Measurements from ENCODE around the gene PPP4R3A. TPM values are rescaled to one million over a fixed set of nuclear protein-coding genes. Genes with fewer than 3 reads are reported as not detected.

PPP4R3A gene
- 119 and 120 TPM in 2 replicates for total RNA-seq
- long read RNA-seq, full-length matches to known transcripts: 7 of 38 reads
- long read RNA-seq, partial matches to known transcripts: 16 of 38 reads
- long read RNA-seq, other reads (novel, unspliced or antisense): 15 of 38 reads

GRCh38 chr14:91510171-91511042, at the start of gene PPP4R3A:
TSS of gene PPP4R3A (minus strand) at chr14:91510310. CDS start at chr14:91509647, 663 bp downstream.
- no peaks in the 10 kb centered on the region for H3K27me3 Mint-ChIP-seq
- H3K4me3 Mint-ChIP-seq (ENCODE audit: low read depth): peak within 1 kb of the TSS; percentile 99
- peaks cover 7% of the 10 kb centered on the region for H3K36me3 Mint-ChIP-seq (ENCODE audit: insufficient read depth)
- no peaks in the 10 kb centered on the region for H3K9me3 Mint-ChIP-seq (ENCODE audit: low read depth)
- no peak for TF ChIP-seq CTCF (IDR thresholded peaks at IDR 0.05; ENCODE audit: unreplicated experiment)
- peak within 1 kb of the TSS; percentile 100 for H3K27ac Mint-ChIP-seq
- H3K4me1 Mint-ChIP-seq (ENCODE audit: low read depth): peaks cover 14% of the 10 kb centered on the region
- peak; percentile 86 for DNase-seq (ENCODE audit: low spot score, unreplicated experiment)

- no peak overlapping the region for H3K27ac Mint-ChIP-seq
- peaks cover 5% of the 10 kb centered on the region for H3K27me3 Mint-ChIP-seq
- peaks cover 6% of the 10 kb centered on the region for H3K36me3 Mint-ChIP-seq (ENCODE audit: insufficient read depth)
- no peak for DNase-seq (ENCODE audit: low spot score, unreplicated experiment)
- H3K9me3 Mint-ChIP-seq (ENCODE audit: low read depth): peaks cover 16% of the 10 kb centered on the region
- no peaks in the 10 kb centered on the region for H3K4me1 Mint-ChIP-seq (ENCODE audit: low read depth)
- no peak for TF ChIP-seq CTCF (IDR thresholded peaks at IDR 0.05; ENCODE audit: unreplicated experiment)
- no peak overlapping the region for H3K4me3 Mint-ChIP-seq (ENCODE audit: low read depth)
These were observed 45.4 kb upstream of the PPP4R3A start for GRCh38 chr14:91555531-91555930.

GRCh38 chr14:91554535-91555332, 44.6 kb upstream of the PPP4R3A start:
- Mint-ChIP-seq H3K4me1 (ENCODE audit: low read depth) (no peaks in the 10 kb centered on the region), H3K4me3 (ENCODE audit: low read depth) (no peak overlapping the region), H3K36me3 (ENCODE audit: insufficient read depth) (peaks cover 6% of the 10 kb centered on the region), H3K27ac (no peak overlapping the region), H3K27me3 (peaks cover 5% of the 10 kb centered on the region), H3K9me3 (ENCODE audit: low read depth) (peaks cover 16% of the 10 kb centered on the region)
- TF ChIP-seq CTCF (IDR thresholded peaks at IDR 0.05; ENCODE audit: unreplicated experiment): no peak
- no peak for DNase-seq (ENCODE audit: low spot score, unreplicated experiment)

GRCh38 chr14:91548108-91548507, 38.0 kb upstream of the PPP4R3A start:
- no peak for DNase-seq (ENCODE audit: low spot score, unreplicated experiment)
- TF ChIP-seq CTCF (IDR thresholded peaks at IDR 0.05; ENCODE audit: unreplicated experiment): no peak
- no peak overlapping the region for H3K27ac Mint-ChIP-seq
- no peak overlapping the region for H3K4me3 Mint-ChIP-seq (ENCODE audit: low read depth)
- H3K9me3 Mint-ChIP-seq (ENCODE audit: low read depth): no peaks in the 10 kb centered on the region
- no peaks in the 10 kb centered on the region for H3K4me1 Mint-ChIP-seq (ENCODE audit: low read depth)
- no peaks in the 10 kb centered on the region for H3K36me3 Mint-ChIP-seq (ENCODE audit: insufficient read depth)
- H3K27me3 Mint-ChIP-seq: peaks cover 8% of the 10 kb centered on the region

All from progenitor cell of endocrine pancreas (in vitro differentiated cells).